Stimulated activated CD8-positive, alpha-beta memory T cell treated with anti-CD3 and anti-CD28 coated beads, Interleukin-7, amount 100 ng/mL, for 4 hours (primary cell): ENCODE results near the gene MMADHC.

ENCODE experiments used
- DNase-seq, 2 donors: peaks; one replicate each; pipeline ENCODE4 v3.0.0-alpha.2; 2020; ENCODE audit warnings: low read depth in 2 of 2

Gene MMADHC

DNA sequence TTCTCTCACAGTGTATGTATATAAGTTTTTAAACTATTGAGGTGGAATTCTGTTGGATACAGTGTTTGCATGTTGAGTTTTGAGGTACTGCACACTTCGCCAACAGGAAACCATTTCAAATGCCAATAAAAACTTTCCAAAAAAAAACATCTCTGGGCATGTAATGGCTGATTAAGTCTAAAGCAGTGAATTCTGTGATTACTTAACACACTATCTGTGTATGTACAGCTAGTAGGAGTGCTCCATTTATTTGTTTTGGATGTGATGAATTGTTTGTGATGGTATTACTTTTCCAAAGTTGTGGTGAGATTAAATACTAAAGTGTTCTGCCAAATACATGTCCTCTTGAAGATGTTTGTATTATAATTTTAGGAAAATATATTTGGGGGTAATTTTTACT lies 31.1 kb downstream of the MMADHC start:
- DNase-seq: no peak

GRCh38 chr2:149552830-149553229 lies 34.7 kb downstream of the MMADHC start:
- DNase-seq: no peak

DNA sequence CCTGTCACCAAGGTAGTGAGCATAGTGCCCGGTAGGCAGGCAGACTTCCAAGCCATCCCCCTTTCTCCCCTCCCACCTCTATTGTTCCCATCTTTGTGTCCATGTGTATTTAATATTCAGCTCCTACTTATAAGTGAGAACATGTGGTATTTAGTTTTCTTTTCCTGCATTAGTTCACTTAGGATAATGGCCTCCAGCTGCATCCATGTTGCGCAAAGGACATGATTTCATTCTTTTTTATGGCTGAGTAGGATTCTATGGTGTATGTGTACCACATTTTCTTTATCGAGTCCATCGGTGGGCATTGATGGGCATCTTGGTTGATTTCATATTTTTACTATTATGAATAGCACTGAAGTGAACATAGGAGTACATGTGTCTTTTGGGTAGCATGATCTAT lies 35.3 kb downstream of the MMADHC start:
- DNase-seq: no peak

- no peak for DNase-seq
Observed at GRCh38 chr2:149544692-149545091, 42.9 kb downstream of the MMADHC start.

GRCh38 chr2:149543845-149544244 lies 43.7 kb downstream of the MMADHC start:
- DNase-seq: no peak

DNA sequence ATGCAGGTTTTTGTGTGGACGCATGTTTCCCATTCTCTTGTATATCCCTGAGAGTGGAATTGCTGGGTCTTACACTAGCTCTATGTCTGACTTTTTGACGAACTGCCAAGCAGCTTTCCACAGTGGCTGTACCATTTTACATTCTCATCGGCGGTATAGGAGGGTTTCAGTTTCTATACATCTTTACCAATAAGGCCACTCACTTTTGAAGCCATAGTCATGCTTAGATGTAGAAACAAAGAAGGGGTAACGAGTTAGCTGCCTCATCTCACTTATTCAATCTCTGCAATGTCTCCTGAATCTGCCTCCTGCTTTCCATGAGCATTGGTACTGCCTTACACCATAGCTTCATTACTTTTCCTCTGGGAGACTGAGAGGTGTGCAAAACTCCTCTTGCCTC lies 47.4 kb downstream of the MMADHC start:
- DNase-seq: no peak

DNA sequence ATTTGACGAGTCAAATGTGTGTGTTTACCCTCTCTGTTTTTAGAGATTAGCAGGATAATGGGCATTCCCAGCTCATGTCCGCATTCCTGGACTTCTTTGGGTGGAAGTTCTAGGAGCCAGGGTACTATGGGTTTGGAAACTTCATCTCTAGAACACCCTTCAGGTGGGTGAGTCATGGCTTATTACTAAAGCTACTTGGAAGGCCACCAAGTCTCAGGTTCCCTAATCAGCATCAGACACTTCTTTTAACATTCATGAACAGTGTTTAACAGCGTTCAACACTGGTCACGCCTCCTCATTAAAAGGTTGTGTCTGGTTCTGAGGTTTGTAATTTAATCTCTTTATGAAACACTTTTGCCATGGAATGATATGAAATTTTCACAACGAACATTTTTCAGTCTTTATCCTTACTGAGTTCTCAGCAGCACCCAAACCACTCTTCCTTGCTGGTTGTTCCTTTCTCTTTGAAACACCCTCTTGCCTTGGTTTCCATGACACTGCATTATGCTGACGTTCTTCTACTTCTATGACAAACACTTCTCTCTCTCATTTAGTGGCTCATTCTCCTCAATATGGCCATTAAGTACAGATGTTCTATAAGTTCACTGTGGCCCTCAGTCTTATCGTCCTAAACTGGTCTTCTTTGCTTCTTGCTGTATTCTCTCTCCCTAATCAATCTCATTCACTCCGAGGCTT lies 49.3 kb downstream of the MMADHC start:
- DNase-seq: no peak

GRCh38 chr2:149537092-149537726 lies 50.4 kb downstream of the MMADHC start:
- no peak for DNase-seq

GRCh38 chr2:149536649-149537048 lies 50.9 kb downstream of the MMADHC start:
- DNase-seq: no peak

GRCh38 chr2:149534674-149535073 lies 52.9 kb downstream of the MMADHC start:
- DNase-seq: no peak

- no peak for DNase-seq
Observed at GRCh38 chr2:149528983-149529382, 58.6 kb downstream of the MMADHC start.

GRCh38 chr2:149527998-149528755 lies 59.4 kb downstream of the MMADHC start:
- no peak for DNase-seq

- no peak for DNase-seq
Observed at GRCh38 chr2:149526689-149527088, 60.9 kb downstream of the MMADHC start.

DNA sequence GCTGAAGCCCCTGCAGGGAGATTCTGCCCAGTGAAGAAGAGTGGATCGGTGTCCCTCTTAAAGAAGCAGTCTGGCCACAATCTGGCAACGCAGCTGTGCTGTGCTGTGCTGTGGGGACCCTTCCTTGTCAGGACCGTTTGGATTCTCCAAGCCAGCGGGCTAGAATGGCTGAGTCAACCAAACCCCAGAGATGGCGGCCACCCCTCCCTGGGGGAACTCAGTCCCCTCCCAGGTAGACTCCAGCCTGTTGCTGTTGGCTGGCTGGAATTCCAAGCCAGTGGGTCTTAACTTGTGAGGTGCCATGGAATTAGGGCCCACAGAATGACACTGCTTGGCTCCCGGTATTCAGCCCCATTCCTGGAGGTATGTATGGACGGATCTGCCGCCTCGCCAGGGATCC lies 62.3 kb downstream of the MMADHC start:
- DNase-seq: no peak
